ENCODE measurements around the gene ATP2C2. TPM values are rescaled to one million over a fixed set of nuclear protein-coding genes. Genes with fewer than 3 reads are reported as not detected.

The ATP2C2 gene
- total RNA-seq, 2 donors from 2014 or later = 0.10 to 0.19 TPM

DNA sequence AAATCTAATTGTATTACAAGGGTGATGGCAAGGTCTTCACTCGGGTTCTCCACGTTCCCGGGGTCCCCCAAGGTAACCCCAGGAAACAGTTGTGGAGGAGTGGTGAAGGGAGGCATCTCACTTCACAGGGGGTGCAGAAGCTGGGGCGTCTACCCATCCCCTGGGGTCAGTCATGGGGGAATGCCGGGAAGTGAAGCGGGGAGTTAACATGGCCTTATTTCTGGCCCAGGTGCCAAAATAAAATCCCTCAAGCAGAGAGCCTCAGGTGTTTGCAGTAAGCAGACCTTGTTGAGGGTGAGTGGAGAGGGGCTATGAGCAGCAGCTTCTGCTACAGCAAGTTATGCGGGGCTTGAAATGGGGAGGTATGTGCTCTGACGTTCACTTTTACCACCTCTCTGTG lies 9.0 kb upstream of the ATP2C2 start:
- intact Hi-C loops (cut with DNase I) = loop anchor here in 1 of 2 donors (2.0 kb wide), 1 partner anchor 45 kb away; no protein-coding TSS in a partner anchor

DNA sequence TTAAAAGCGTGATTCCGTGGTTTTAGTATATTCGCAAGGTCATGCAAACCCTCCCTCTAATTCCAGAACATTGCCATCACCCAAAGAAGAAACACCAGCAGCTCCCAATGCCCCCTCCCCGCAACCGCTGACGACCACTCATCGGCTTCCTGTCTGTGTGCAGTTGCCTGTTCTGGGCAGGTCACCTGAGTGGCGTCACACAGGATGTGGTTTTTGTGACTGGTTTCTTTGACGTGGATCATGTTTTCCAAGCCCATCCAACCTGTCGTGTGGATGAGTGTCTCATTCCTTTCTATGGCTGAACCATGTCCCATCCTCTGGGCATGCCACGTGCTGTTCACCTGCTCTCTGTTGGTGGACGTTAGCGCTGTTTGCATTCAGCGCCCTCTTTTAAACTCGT lies 8.2 kb upstream of the ATP2C2 start:
- intact Hi-C loops (cut with DNase I) = no loop called here
- no peak for DNase-seq (ENCODE audit: low spot score)

More for the DNA sequence above, 9.0 kb upstream of the ATP2C2 start:
- DNase-seq (ENCODE audit: low spot score) = no peak

DNA sequence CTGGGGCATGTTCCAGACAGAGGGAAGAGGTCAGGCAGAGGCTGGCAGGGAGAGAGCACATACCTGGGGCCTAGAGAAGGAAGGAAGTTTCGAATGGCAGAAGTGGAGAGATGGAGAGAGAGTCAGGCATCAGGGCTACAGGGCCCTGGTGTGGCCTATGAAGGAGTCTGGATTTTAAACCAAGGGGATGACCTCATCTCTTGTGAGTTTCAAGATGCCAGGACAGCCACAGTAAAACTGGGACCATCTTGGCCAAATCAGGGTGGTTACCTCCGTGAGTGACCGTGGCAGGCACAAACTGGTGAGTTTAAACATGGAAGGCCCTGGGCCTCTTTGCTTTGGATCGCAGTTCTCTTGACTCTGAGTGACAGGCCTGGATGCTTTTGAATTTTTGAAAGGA lies 7.6 kb upstream of the ATP2C2 start:
- no peak for DNase-seq (ENCODE audit: low spot score)
- intact Hi-C loops (cut with DNase I) = no loop called here

DNA sequence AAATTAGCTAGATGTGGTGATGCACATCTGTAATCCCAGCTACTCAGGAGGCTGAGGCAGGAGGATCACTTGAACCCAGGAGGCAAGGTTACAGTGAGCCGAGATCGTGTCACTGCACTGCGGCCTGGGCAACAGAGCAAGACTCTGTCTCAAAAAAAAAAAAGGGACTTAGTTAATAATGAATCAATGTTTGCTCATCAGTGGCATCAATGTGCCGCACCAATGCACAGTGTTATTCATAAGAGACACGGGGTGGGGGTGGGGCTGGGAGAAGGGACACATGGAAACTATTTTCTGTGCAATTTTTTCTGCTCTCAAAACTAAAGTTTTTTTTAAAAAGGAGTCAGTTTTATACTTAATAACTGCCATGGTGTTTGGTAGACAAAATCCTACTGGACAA lies 6.8 kb upstream of the ATP2C2 start:
- DNase-seq (ENCODE audit: low spot score) = no peak
- intact Hi-C loops (cut with DNase I) = no loop called here

DNA sequence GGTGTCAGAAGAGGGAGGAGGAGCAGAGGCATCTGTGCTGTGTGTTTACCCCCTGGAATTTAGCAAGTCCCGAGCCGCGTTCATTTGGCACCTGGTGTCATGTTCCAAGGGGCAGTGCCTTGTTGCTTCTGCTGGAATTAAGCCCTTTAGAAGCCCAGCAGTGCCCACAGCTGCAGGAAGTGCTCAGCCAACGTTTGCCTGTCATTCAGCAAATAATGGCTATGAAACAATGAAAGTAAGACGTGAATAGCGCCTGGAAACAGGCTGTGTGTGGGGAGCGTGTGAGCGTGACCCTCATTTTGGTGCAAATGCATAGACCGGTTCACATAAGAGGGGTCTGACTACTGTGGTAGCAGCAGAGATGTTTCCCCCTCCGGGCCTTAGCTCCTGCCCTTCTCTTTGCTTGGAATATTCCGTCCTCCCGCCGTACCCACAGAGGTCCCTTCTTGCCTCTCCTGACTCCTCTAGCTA lies 5.8 kb upstream of the ATP2C2 start:
- intact Hi-C loops (cut with DNase I) = no loop called here
- no peak for DNase-seq (ENCODE audit: low spot score)

DNA sequence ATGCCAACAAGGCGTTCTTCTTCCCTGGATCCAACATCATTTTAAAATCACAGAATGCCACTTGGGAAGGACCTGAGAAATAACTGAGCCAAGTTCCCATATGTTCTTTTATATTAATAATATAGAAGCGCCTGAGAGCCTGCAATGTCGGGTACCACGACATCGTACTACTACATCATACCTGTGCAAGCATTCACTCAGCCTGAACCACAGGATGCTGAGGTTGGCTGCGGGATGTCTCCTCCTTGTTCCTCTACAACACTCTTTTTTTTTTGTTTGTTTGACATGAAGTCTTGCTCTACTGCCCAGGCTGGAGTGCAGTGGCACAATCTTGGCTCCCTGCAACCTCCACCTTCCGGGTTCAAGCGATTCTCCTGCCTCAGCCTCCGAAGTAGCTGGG lies 2.1 kb upstream of the ATP2C2 start:
- DNase-seq (ENCODE audit: low spot score) = no peak
- intact Hi-C loops (cut with DNase I) = no loop called here

DNA sequence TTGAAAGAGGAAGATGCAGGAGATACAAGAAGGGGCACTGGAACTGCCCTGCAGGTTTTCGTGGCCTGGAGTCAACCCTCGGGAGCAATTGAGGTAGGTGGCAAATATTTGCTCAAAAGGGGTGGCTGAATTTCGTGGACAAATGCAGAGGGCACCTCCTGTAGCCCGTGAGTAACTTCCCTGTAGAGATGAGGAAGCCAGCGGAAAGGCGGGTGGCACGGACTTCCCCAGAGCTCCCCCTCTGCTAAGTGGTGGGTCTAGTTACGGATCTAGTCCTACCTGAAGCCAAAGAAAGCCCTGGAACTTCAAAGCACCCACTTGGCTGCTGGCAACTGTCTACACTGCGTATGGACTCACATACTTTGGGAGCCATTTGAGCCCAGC lies 1.0 kb upstream of the ATP2C2 start:
- no peak for DNase-seq (ENCODE audit: low spot score)
- intact Hi-C loops (cut with DNase I) = no loop called here

- no peak for DNase-seq (ENCODE audit: low spot score)
- intact Hi-C loops (cut with DNase I) = no loop called here
Observed at GRCh38 chr16:84367750-84368307, 509 bp upstream of the ATP2C2 start.

DNA sequence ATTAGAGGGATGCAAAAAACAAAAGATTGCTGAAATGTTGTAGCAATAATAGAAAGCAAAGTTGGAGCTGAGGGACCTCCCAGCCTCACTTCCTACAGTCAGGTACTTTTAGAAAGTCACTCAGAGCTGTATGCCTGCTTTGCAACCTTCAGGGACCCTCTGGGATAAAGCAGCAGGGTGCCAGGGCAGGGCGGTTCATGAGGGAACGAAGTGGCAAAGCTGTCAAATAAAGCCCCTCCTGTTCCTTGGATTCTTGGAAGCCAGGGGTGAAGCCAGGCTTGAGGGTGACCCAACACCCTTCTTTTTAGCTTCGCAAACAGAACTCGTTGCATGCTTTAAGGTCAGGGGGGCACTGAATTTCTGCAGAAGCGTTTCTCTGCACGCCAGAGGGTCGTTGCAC lies 767 bp downstream of the ATP2C2 start:
- intact Hi-C loops (cut with DNase I) = no loop called here
- no peak for DNase-seq (ENCODE audit: low spot score)

DNA sequence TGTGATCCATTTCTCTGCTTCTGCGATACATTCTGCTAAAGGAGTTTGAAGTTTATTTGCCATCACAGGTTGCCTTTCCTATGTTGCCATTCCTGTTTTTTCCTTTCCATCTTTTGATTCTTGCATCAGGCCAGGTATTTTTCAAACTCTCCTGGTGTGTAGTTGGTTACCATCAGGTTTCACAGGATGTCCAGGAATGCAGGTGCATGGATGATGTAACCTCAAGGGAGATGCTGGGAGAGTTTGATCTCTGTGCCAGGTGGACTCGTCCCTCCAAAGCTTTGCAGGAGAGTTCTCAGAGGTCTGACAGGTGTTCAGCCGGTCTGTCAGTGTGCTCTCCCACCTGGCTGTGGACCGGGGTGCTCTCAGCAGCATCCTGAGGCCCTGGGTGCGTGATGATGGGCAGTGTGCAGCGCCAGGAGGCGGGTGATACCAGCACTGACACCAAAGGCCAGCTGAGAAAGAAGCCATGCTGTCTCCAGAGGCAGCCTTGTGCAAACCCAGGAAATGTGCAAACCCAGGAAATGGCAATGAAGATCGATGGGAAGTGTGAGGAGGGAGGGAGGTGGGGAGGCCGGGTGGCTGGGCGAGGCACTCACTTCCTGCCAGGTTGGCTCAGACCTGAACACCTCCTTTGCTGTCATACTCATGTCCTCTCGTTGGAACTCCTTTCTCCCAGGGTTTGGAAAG lies 1.7 kb downstream of the ATP2C2 start:
- intact Hi-C loops (cut with DNase I) = no loop called here
- no peak for DNase-seq (ENCODE audit: low spot score)

DNA sequence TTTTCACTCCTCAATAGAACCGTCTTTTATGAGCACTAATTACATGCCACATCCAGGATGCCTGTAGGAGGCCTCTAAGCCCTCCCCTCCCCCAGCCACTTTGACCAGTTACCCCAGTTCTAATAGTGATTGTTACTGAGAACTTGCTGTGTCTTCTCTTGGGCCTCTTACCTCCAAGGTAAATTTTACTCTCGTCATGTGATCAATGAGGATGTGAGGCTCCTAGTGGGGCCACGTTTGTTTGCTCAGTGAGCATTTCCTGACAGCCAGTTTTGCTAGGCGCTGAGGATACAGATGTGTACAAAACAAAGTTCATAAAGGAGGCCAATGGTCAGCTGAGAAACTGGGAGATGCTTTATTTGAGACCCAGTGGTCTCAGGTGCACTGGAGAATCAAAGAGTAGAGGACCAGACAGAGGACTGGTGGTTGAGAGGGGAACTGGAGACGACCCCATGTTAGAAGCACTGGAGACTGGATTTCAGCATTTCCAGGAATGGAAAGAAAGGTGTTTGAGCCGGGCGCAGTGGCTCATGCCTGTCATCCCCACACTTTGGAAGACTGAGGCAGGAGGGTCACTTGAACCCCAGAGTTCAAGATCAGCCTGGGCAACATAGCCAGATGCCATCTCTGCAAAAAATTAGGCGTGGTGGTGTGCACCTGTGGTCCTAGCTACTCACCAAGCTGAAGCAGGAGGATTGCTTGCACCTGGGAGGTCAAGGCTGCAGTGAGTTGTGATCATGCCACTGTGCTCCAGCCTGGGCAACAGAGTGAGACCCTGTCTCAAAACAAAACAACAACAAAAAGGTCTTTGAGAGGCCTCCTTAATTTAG lies 2.6 kb downstream of the ATP2C2 start:
- DNase-seq (ENCODE audit: low spot score) = no peak
- intact Hi-C loops (cut with DNase I) = no loop called here

GRCh38 chr16:84371553-84371865 lies 3.2 kb downstream of the ATP2C2 start:
- no peak for DNase-seq (ENCODE audit: low spot score)
- intact Hi-C loops (cut with DNase I) = no loop called here

DNA sequence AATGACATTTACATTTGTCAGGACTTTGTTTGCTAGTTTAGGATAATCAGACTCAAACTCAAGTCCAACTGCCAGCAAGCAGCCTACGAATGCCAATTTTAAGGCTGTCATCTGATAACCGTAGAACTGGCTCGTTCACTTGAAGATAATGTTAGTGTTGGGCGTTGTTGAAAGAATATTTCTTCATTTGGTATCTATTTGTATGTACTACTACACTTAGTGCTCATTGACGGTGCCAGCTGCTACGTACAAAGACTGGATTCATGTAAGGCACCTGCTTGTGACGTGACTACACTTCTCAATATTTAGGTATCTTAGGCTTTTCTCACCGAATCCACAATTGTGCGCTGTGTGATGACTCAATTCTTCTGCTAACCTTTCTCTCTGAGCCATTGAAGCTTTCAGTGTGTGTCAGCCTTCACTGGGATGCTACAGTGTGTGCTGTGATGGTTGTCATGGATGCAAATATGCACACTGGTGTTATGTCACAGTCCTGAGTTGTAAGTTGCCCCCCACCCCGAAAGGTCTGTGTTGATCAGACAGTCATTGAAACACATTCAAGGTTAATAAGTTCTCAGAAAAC lies 5.7 kb downstream of the ATP2C2 start:
- intact Hi-C loops (cut with DNase I) = no loop called here
- DNase-seq (ENCODE audit: low spot score) = no peak

DNA sequence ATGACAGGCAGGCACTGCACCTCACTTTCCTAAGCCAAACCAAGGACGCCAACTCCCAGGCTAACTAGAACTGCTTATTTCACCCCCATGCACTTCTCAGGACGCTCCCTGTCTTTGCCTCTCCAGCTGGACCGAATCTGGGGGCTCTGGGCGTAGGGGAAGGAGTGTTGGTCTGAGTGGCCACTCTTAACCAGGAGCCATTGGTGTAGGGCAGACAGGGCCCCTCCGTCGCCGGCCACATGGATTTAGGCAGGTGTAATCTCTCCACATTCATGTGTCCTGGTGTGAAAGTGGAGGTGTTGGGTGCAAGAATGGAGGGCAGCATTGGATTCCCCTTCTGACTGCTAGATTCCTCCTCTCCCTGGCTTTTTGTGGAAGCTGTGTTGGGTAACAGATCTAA lies 9.8 kb downstream of the ATP2C2 start:
- intact Hi-C loops (cut with DNase I) = no loop called here
- peak; percentile 25 for DNase-seq (ENCODE audit: low spot score)

DNA sequence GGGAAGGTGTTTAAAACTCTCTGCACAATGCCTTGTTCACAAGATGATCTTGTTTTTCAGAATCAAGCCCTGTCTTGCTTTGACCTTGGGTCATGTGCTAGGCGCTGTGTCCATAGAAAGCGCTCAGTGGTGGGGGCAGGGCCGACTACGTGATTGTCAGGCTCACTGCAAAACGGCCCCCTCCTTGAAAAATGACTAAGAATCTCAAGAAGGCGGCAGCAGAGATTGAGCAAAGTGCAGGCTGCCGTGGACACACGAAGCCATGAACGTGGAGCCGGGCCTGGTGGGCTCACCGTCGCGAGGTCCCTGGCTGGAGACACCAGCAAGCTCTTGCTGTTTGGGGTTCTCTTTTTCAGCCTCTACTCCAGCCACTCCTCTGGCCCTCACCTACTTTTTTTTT lies 10.2 kb downstream of the ATP2C2 start:
- intact Hi-C loops (cut with DNase I) = no loop called here
- peak; percentile 41 for DNase-seq (ENCODE audit: low spot score)

DNA sequence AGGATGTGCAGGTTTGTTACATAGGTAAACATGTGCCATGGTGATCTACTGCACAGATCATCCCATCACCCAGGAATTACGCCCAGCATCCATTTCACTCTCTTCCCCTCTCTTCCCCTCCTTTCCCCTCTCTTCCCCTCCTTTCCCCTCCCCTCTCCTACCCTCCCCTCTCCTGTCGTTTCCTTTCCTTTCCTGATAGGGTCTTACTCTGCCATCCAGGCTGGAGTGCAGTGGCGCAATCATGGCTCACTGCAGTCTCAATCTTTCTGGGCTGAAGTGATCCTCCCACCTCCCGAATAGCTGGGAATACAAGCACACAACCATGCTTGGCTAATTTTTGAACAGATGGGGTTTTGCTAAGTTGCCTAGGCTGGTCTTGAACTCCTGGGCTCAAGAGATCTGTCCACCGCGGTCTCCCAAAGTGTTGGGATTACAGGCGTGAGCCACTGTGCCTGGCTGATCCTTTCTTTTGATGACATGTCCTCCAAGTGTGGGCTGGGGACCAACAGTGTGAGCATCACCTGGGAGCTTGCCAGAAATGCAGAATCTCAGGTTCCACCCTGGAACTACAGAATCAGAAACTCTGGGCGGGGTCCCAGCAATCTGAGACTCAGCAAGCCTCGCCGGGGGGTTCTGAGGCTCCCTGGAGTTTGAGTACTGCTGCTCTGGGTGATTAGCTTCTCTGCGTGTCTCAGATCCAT lies 10.8 kb downstream of the ATP2C2 start:
- intact Hi-C loops (cut with DNase I) = no loop called here
- DNase-seq (ENCODE audit: low spot score) = peak; percentile 58

DNA sequence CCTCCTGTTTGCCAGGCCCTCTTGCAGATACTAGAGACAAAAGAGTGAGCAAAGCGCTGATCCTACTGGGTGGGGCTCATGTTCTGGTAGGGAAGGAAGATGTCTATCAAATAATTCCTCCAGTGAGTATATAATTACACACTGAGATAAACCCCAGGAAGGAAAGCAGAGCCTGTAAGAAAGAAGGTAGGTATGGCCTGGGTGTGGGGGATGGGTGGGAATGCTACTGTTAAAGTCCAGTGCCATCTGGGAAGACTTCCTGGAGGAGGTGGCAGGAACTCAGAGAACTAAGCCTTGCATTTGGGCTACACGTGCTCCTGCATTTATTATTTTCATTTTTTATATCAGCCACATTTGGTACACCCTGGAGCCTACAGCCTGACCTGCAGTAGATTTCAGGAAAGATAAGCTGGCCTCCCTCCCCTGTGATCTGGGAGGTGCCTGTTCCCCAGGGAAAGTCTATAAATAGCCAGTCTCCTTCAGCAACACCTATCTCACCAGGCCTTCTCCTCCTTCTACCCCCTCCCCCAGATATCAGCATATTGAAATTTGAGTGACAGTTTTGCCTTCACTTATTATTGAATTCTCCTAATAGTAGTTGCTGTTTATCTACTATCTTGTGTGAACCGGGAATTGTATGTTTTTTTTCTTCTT lies 11.5 kb downstream of the ATP2C2 start:
- DNase-seq (ENCODE audit: low spot score) = no peak
- intact Hi-C loops (cut with DNase I) = no loop called here

GRCh38 chr16:84380405-84380804 lies 12.1 kb downstream of the ATP2C2 start:
- DNase-seq (ENCODE audit: low spot score) = peak; percentile 40
- intact Hi-C loops (cut with DNase I) = no loop called here

DNA sequence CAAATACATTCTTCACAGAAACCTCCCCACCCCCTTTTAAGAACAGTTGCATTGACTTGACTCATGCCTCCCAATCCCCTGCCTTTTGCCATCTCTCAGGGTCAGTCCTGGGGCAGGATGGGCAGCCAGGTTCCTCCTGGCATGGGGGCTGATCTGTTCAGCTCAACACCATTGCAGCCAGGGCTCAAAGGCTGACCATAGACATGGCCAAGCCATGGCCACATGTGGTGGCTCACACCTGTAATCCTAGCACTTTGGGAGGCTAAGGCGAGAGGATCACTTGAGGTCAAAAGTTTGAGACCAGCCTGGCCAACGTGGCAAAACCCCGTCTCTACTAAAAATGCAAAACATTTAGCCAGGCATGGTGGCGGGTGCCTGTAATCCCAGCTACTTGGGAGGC lies 14.1 kb downstream of the ATP2C2 start:
- peak; percentile 56 for DNase-seq (ENCODE audit: low spot score)
- intact Hi-C loops (cut with DNase I) = no loop called here

Data from posterior vena cava (tissue), 2 donors.